ENCODE measurements around the gene ANAPC2.

- peak; percentile 74 to 95 (median 86) for TF ChIP-seq CTCF (IDR thresholded peaks at IDR 0.05)
- no peak for TF ChIP-seq POLR2A (IDR thresholded peaks at IDR 0.05; ENCODE audit: low read depth)
Measured at GRCh38 chr9:137227054-137227852, 38.9 kb upstream of the ANAPC2 start, which contains the start of gene RNF224.

Data from esophagus muscularis mucosa (tissue), 3 donors.